Endothelial cell (in vitro differentiated cells): ENCODE results near the gene AUNIP. TPM values are rescaled to one million over a fixed set of nuclear protein-coding genes. Genes with fewer than 3 reads are reported as not detected.

Source experiments
- DNase-seq: peaks from one replicate; pipeline ENCODE4 v3.0.0; 2021; ENCODE audit warnings: low spot score
- H3K27ac Mint-ChIP-seq: one replicate; pipeline ENCODE4 v1.8.0; 2021; ENCODE audit warnings: mixed read lengths, inconsistent platforms; ENCODE audit not compliant: unreplicated experiment
- H3K27me3 Mint-ChIP-seq: one replicate; pipeline ENCODE4 v1.8.0; 2021; ENCODE audit warnings: mild to moderate bottlenecking, moderate library complexity, mixed read lengths, inconsistent platforms; ENCODE audit not compliant: unreplicated experiment
- H3K36me3 Mint-ChIP-seq: one replicate; pipeline ENCODE4 v1.8.0; 2021; ENCODE audit warnings: mild to moderate bottlenecking, low read depth, mixed read lengths, inconsistent platforms; ENCODE audit not compliant: unreplicated experiment
- H3K4me1 Mint-ChIP-seq: one replicate; pipeline ENCODE4 v1.8.0; 2021; ENCODE audit warnings: mild to moderate bottlenecking, mixed read lengths, inconsistent platforms; ENCODE audit not compliant: unreplicated experiment
- H3K4me3 Mint-ChIP-seq: one replicate; pipeline ENCODE4 v1.8.0; 2021; ENCODE audit warnings: mild to moderate bottlenecking, mixed read lengths, inconsistent platforms; ENCODE audit not compliant: unreplicated experiment
- H3K9me3 Mint-ChIP-seq: one replicate; pipeline ENCODE4 v1.8.0; 2021; ENCODE audit warnings: mixed read lengths, inconsistent platforms; ENCODE audit not compliant: unreplicated experiment
- total RNA-seq: library from RNA; stranded (reverse); fragmentation: NEBNext Ultra II Directional; extraction: Animal tissue kit (Norgen Biotek cat#: 25700); gene quantifications from one replicate; pipeline ENCODE4 v1.2.1, GENCODE V29; 2021; ENCODE audit not compliant: unreplicated experiment
- TF ChIP-seq, protein P1 (sequence below): fragments of 200-600 bp; sonication (generic); IDR thresholded peaks from one replicate; pipeline ENCODE4 v1.5.0; 2021; ENCODE audit warnings: antibody characterized with exemption; ENCODE audit not compliant: unreplicated experiment

Gene AUNIP
- total RNA-seq, 1 donor from 2014 or later, result 3.3 TPM

DNA sequence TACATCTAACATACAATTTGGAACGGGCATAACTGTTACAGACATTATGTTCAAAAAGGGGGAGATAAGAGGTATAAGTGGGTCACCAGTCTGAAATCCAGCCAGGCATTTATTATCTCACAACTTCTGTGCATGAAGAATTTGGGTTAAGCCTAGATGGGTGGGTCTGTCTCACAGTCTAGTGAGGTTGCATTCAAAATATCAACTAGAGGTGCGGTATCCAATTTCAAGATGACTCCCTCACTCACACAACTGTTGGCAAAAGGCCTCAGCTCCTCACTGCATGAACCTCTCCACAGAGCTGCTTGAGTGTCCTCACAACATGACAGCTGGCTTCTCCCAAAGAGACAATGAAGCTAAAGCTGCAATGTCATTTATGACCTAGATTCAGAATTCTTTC is 4.7 kb downstream of the AUNIP start:
- H3K27ac Mint-ChIP-seq, result no peak overlapping the region
- no peaks in the 10 kb centered on the region for H3K36me3 Mint-ChIP-seq
- DNase-seq, result no peak
- H3K27me3 Mint-ChIP-seq, result peaks cover 1% of the 10 kb centered on the region
- H3K4me1 Mint-ChIP-seq, result peaks cover 6% of the 10 kb centered on the region
- TF ChIP-seq, protein P1, sequence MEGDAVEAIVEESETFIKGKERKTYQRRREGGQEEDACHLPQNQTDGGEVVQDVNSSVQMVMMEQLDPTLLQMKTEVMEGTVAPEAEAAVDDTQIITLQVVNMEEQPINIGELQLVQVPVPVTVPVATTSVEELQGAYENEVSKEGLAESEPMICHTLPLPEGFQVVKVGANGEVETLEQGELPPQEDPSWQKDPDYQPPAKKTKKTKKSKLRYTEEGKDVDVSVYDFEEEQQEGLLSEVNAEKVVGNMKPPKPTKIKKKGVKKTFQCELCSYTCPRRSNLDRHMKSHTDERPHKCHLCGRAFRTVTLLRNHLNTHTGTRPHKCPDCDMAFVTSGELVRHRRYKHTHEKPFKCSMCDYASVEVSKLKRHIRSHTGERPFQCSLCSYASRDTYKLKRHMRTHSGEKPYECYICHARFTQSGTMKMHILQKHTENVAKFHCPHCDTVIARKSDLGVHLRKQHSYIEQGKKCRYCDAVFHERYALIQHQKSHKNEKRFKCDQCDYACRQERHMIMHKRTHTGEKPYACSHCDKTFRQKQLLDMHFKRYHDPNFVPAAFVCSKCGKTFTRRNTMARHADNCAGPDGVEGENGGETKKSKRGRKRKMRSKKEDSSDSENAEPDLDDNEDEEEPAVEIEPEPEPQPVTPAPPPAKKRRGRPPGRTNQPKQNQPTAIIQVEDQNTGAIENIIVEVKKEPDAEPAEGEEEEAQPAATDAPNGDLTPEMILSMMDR, result no peak
- H3K4me3 Mint-ChIP-seq, result no peak overlapping the region
- H3K9me3 Mint-ChIP-seq, result no peaks in the 10 kb centered on the region

DNA sequence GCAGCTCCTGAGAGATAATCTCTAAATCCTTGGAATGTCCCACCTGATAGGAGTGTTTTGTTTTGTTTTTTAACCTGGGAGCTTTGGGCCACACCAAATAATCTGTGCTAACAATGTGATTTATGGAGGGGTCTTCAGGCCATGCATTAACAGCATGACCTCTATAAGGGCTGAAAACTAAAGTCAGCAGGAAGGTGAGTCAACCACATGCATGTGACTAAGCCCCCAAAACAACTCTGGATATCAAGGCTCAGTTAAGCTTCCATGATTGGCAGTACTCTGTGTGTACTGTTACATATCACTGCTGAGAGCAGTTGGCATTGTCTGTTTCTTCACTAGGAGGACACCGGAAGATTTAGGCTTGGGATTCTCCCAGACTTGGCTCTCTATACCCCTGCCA is 10.7 kb downstream of the AUNIP start:
- H3K27me3 Mint-ChIP-seq, result no peaks in the 10 kb centered on the region
- H3K4me1 Mint-ChIP-seq, result no peaks in the 10 kb centered on the region
- no peak overlapping the region for H3K27ac Mint-ChIP-seq
- no peak overlapping the region for H3K4me3 Mint-ChIP-seq
- no peaks in the 10 kb centered on the region for H3K9me3 Mint-ChIP-seq
- TF ChIP-seq, protein P1, result no peak
- H3K36me3 Mint-ChIP-seq, result no peaks in the 10 kb centered on the region
- DNase-seq, result no peak

DNA sequence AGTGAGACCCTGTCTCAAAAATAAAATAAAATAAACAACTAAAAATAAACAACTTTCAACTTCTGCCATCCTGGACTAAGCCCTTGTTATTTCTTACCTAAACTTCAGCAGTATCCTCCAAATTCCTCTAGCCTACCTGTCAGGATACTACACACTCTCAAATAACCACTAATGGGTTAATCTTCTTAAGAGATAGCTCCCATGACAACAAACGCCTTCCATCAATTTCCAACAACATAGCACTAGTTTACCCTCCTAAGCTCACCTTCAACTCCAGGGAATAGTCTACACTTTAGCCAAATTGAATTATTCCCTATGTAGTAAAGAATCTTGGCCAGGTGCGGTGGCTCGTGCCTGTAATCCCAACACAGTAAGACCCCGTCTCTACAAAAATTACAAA is 11.3 kb downstream of the AUNIP start:
- Mint-ChIP-seq H3K36me3 (no peaks in the 10 kb centered on the region), H3K4me3 (no peak overlapping the region), H3K9me3 (no peaks in the 10 kb centered on the region), H3K4me1 (no peaks in the 10 kb centered on the region), H3K27me3 (no peaks in the 10 kb centered on the region), H3K27ac (no peak overlapping the region)
- DNase-seq, result no peak
- TF ChIP-seq, protein P1, result no peak

DNA sequence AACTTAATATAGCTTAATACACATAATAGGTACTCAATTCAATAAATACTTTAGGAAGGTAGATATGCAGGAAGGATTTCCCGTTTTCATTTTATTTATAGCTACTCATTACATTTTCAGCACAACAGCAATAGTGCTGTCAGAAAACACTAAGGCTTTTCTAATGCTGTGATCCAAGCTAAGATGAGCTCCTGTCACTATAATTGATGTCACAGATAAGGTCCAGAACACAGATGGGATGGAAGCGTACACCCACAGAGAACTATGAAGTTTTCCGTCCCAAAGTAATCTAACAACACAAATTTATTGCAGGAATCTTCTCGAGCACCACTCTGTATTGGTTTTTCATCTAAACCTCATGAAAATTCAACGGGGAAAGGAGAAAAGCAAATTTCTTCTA is 13.6 kb downstream of the AUNIP start:
- Mint-ChIP-seq H3K9me3 (no peaks in the 10 kb centered on the region), H3K27ac (no peak overlapping the region), H3K4me3 (no peak overlapping the region), H3K36me3 (no peaks in the 10 kb centered on the region), H3K27me3 (no peaks in the 10 kb centered on the region), H3K4me1 (no peaks in the 10 kb centered on the region)
- TF ChIP-seq, protein P1, result no peak
- no peak for DNase-seq

DNA sequence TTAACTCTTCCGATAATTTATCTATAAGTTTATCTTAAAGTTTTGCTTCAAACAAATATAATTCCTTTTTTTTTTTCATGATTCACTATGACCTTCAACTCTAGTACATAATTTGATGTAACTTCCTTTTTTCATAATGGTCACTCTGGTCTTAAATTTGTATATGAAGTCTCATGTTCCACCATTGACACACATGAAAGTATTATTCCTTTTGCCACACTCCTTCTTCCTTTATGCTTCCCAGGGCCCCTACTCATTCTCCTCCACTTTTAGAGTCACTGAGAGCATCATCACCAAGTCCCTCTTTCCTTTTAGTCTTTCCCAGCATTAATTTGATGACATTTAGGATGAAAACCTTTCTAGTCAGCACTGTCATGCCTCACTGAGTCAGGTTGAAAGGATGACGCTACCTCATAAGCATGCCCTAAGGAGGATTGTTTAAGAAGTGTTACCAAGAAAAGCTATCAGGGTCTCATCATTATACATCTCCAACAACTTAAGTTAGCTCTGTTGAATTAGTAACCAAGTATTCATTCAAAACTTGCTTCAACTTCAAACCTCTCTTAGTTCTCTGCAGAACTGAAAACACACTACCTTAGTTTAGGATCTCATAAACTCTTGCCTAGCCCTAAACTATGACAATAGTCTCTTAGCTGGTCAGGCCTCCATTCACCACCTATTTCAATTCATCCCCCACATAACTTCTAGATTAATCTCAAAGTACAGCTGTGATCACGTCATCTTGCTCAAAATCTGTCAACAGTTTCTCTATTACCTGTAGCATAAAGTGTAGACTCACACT is 14.5 kb downstream of the AUNIP start:
- TF ChIP-seq, protein P1, result no peak
- no peak overlapping the region for H3K27ac Mint-ChIP-seq
- no peak overlapping the region for H3K4me3 Mint-ChIP-seq
- no peaks in the 10 kb centered on the region for H3K4me1 Mint-ChIP-seq
- H3K27me3 Mint-ChIP-seq, result no peaks in the 10 kb centered on the region
- H3K9me3 Mint-ChIP-seq, result no peaks in the 10 kb centered on the region
- DNase-seq, result no peak
- H3K36me3 Mint-ChIP-seq, result no peaks in the 10 kb centered on the region
